Natural killer cell (primary cell): Measurements from ENCODE around the gene HHAT. TPM values are rescaled to one million over a fixed set of nuclear protein-coding genes. Genes with fewer than 3 reads are reported as not detected.

Experiments used
- ATAC-seq, 3 donors: fragments of 150-1000 bp in 2 of 3; fragments of 200-7000 bp in 1 of 3; cut with Tn5 transposase; 1 replicate in 1 of 3; 2 replicates in 2 of 3; pipeline ENCODE4 v1.10.0; 2021; ENCODE audit warnings: mild to moderate bottlenecking in 2 of 3, moderate library complexity in 2 of 3
- DNase-seq, 2 donors: peaks; one replicate each; pipeline versions ENCODE4 v3.0.0 to v3.0.0-alpha.2; 2013 to 2021; ENCODE audit warnings: mixed read lengths in 1 of 2
- H3K27ac ChIP-seq: one replicate; pipeline ENCODE4 v1.5.1; 2013; ENCODE audit warnings: mild to moderate bottlenecking, low read length
- H3K27me3 ChIP-seq: one replicate; pipeline ENCODE4 v1.6.1; 2013; ENCODE audit warnings: low read length; ENCODE audit not compliant: control insufficient read depth, insufficient read depth
- H3K36me3 ChIP-seq: one replicate; pipeline ENCODE4 v1.6.1; 2013; ENCODE audit warnings: low read length; ENCODE audit not compliant: control insufficient read depth, insufficient read depth
- H3K4me1 ChIP-seq: one replicate; pipeline ENCODE4 v1.6.1; 2013; ENCODE audit warnings: low read length; ENCODE audit not compliant: control insufficient read depth, insufficient read depth
- H3K4me3 ChIP-seq: one replicate; pipeline ENCODE4 v1.5.1; 2013; ENCODE audit warnings: low read length
- H3K9me3 ChIP-seq: one replicate; pipeline ENCODE4 v1.6.1; 2013; ENCODE audit warnings: low read length; ENCODE audit not compliant: control insufficient read depth, insufficient read depth
- H3K27ac Mint-ChIP-seq, 2 donors: one replicate each; pipeline ENCODE4 v1.8.0; 2022; ENCODE audit warnings: mild to moderate bottlenecking in 2 of 2, mixed read lengths in 2 of 2, moderate library complexity in 1 of 2
- H3K27me3 Mint-ChIP-seq, 2 donors: one replicate each; pipeline ENCODE4 v1.8.0; 2022; ENCODE audit warnings: low read depth in 2 of 2, mixed read lengths in 2 of 2
- H3K36me3 Mint-ChIP-seq: one replicate; pipeline ENCODE4 v1.8.0; 2022; ENCODE audit warnings: mixed read lengths
- H3K4me1 Mint-ChIP-seq, 2 donors: one replicate each; pipeline ENCODE4 v1.8.0; 2022; ENCODE audit warnings: mixed read lengths in 2 of 2
- H3K4me3 Mint-ChIP-seq: one replicate; pipeline ENCODE4 v1.8.0; 2022; ENCODE audit warnings: mild to moderate bottlenecking, moderate library complexity, mixed read lengths
- H3K9me3 Mint-ChIP-seq, 2 donors: one replicate each; pipeline ENCODE4 v1.8.0; 2022; ENCODE audit warnings: mixed read lengths in 2 of 2
- WGBS: methylation state at CpG from one replicate; pipeline ENCODE4 v1.1.7; 2013; ENCODE audit warnings: missing lambda C conversion rate; ENCODE audit not compliant: insufficient coverage; 5-methylcytosine and 5-hydroxymethylcytosine counted together
- intact Hi-C: fragments of 100-400 bp; cut with micrococcal nuclease; formaldehyde crosslinking; loops from one replicate; pipeline ENCODE4 v1.14.2; 2022
- total RNA-seq, 4 donors: library from RNA; stranded (reverse); fragments of 120-200 nt in 1 of 4; gene quantifications; one replicate each; pipeline versions ENCODE4 v1.2.3 to v1.2.4, GENCODE V29; 2013 to 2022
- TF ChIP-seq, protein P1 (sequence below): fragments of 200-600 bp; IDR thresholded peaks from one replicate; pipeline ENCODE4 v1.8.0; 2022; ENCODE audit warnings: antibody characterized with exemption

The HHAT gene
- total RNA-seq, 3 donors from 2014 or later (not counting 1 experiment from before 2014, with no cell fraction given): 0.79 to 1.1 (median 0.82) TPM

DNA sequence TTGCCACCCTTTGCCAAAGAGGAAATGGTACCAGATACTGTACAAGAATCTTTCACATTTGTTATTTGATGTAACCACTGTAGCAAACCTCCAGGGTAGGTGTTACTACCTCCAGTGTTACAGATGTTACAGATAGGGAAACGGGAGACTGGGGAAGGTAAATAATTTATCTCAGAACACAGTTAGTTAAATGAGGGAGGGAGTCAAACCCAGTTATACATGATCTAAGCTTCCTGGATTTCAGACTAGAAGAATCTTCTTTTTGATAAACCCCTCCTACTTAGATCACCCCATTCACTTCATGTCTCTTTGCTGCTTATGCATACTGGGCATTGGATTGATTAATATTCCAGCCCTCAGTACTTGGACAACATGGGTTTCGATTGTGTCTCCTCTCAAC, 276.4 kb downstream of the HHAT start:
- ATAC-seq: no peak
- Mint-ChIP-seq H3K9me3 (peaks cover 3 to 6% of the 10 kb centered on the region in 2 donors), H3K27me3 (peaks cover 0 to 3% of the 10 kb centered on the region in 2 donors), H3K27ac (no peak overlapping the region), H3K4me1 (no peaks in the 10 kb centered on the region), H3K4me3 (no peak overlapping the region), H3K36me3 (no peaks in the 10 kb centered on the region)
- DNase-seq: no peak
- Histone ChIP-seq H3K27me3 (no peaks in the 10 kb centered on the region), H3K36me3 (no peaks in the 10 kb centered on the region), H3K9me3 (no peaks in the 10 kb centered on the region), H3K27ac (no peak overlapping the region), H3K4me1 (no peaks in the 10 kb centered on the region), H3K4me3 (no peak overlapping the region)
- intact Hi-C loops: no loop called here
- TF ChIP-seq, protein P1, sequence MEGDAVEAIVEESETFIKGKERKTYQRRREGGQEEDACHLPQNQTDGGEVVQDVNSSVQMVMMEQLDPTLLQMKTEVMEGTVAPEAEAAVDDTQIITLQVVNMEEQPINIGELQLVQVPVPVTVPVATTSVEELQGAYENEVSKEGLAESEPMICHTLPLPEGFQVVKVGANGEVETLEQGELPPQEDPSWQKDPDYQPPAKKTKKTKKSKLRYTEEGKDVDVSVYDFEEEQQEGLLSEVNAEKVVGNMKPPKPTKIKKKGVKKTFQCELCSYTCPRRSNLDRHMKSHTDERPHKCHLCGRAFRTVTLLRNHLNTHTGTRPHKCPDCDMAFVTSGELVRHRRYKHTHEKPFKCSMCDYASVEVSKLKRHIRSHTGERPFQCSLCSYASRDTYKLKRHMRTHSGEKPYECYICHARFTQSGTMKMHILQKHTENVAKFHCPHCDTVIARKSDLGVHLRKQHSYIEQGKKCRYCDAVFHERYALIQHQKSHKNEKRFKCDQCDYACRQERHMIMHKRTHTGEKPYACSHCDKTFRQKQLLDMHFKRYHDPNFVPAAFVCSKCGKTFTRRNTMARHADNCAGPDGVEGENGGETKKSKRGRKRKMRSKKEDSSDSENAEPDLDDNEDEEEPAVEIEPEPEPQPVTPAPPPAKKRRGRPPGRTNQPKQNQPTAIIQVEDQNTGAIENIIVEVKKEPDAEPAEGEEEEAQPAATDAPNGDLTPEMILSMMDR: no peak
- 92% methylated on average over 1 of the region's 2 CpGs for WGBS

- Mint-ChIP-seq H3K4me1 (no peaks in the 10 kb centered on the region), H3K9me3 (peaks cover 0 to 3% of the 10 kb centered on the region in 2 donors), H3K36me3 (no peaks in the 10 kb centered on the region), H3K27me3 (no peaks in the 10 kb centered on the region), H3K4me3 (no peak overlapping the region), H3K27ac (no peak overlapping the region)
- Histone ChIP-seq H3K4me1 (no peaks in the 10 kb centered on the region), H3K9me3 (no peaks in the 10 kb centered on the region), H3K4me3 (no peak overlapping the region), H3K27ac (no peak overlapping the region), H3K36me3 (no peaks in the 10 kb centered on the region), H3K27me3 (no peaks in the 10 kb centered on the region)
- DNase-seq (no peak), ATAC-seq (no peak)
- intact Hi-C loops: no loop called here
- TF ChIP-seq, protein P1: no peak
- WGBS: 75% methylated on average over 1 of the region's 3 CpGs
Measured at GRCh38 chr1:210607361-210607760, 278.7 kb downstream of the HHAT start.

GRCh38 chr1:210608767-210609166, 280.1 kb downstream of the HHAT start:
- intact Hi-C loops: no loop called here
- Histone ChIP-seq H3K4me3 (no peak overlapping the region), H3K27me3 (no peaks in the 10 kb centered on the region), H3K36me3 (no peaks in the 10 kb centered on the region), H3K9me3 (no peaks in the 10 kb centered on the region), H3K27ac (no peak overlapping the region), H3K4me1 (no peaks in the 10 kb centered on the region)
- DNase-seq: no peak
- no peaks in the 10 kb centered on the region for H3K36me3 Mint-ChIP-seq
- WGBS: 93% methylated on average over 4 of the region's 5 CpGs
- no peaks in the 10 kb centered on the region for H3K27me3 Mint-ChIP-seq
- no peak for ATAC-seq
- TF ChIP-seq, protein P1: no peak
- peaks cover 0 to 3% of the 10 kb centered on the region in 2 donors for H3K9me3 Mint-ChIP-seq
- H3K27ac Mint-ChIP-seq: no peak overlapping the region
- H3K4me3 Mint-ChIP-seq: no peak overlapping the region
- no peaks in the 10 kb centered on the region for H3K4me1 Mint-ChIP-seq

DNA sequence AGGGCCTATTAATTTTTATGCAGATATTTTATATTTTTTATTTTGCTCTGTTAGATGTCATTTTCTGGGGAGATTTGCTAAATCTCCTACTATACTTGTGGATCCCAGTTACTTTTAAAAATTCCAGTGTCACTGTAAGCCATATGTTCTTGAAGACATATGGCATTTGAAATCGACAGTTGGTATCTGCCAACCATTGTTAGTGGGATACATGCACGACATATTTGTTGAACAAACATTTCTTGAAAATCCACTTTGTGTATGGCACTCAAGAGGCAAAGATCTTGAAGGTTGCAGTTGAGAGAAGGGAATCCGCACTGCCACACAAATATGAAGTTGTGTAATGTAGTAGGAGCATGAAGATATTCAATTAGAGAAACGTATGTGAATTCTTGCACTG, 287.7 kb downstream of the HHAT start:
- Mint-ChIP-seq H3K27me3 (peaks cover 0 to 6% of the 10 kb centered on the region in 2 donors), H3K4me3 (no peak overlapping the region), H3K36me3 (no peaks in the 10 kb centered on the region), H3K27ac (no peak overlapping the region), H3K9me3 (peaks cover 0 to 4% of the 10 kb centered on the region in 2 donors), H3K4me1 (no peaks in the 10 kb centered on the region)
- Histone ChIP-seq H3K4me1 (no peaks in the 10 kb centered on the region), H3K27ac (no peak overlapping the region), H3K9me3 (no peaks in the 10 kb centered on the region), H3K27me3 (no peaks in the 10 kb centered on the region), H3K36me3 (no peaks in the 10 kb centered on the region), H3K4me3 (no peak overlapping the region)
- TF ChIP-seq, protein P1: no peak
- intact Hi-C loops: no loop called here
- ATAC-seq (no peak), DNase-seq (no peak)
- 94% methylated on average over 4 of the region's 4 CpGs for WGBS
